Measurements from ENCODE around the gene TNIK.

DNA sequence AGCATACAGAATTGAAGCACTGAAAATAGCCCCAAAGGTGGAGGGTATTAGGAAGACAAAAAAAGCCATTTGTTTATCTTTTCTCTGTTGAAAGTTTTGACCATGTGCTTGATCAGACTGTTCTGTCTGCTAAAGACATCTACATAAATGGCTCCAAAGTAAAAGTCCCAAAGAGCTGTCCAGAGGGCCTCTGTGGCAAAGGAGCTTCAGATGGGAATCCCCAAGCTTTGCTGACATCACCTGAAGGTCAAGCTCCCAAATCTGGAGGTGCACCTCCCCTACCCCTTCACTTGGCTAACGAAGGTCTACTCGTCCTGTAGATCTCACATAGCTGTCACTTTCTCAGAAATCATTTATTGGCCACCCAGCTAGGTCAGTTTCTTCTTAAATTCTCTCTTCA lies 239.1 kb downstream of the TNIK start:
- TF ChIP-seq, protein P1, sequence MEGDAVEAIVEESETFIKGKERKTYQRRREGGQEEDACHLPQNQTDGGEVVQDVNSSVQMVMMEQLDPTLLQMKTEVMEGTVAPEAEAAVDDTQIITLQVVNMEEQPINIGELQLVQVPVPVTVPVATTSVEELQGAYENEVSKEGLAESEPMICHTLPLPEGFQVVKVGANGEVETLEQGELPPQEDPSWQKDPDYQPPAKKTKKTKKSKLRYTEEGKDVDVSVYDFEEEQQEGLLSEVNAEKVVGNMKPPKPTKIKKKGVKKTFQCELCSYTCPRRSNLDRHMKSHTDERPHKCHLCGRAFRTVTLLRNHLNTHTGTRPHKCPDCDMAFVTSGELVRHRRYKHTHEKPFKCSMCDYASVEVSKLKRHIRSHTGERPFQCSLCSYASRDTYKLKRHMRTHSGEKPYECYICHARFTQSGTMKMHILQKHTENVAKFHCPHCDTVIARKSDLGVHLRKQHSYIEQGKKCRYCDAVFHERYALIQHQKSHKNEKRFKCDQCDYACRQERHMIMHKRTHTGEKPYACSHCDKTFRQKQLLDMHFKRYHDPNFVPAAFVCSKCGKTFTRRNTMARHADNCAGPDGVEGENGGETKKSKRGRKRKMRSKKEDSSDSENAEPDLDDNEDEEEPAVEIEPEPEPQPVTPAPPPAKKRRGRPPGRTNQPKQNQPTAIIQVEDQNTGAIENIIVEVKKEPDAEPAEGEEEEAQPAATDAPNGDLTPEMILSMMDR (IDR thresholded peaks at IDR 0.05) = no peak
- TF ChIP-seq POLR2A (IDR thresholded peaks at IDR 0.05) = no peak
